IPS-NIHi7 (cell line): Measurements from ENCODE around the gene SNRPD3.
A peak's percentile ranks its signal among the peaks of the same experiment; 100 is the strongest.
"Not testable (repeated sequence)": the region's sequence is repeated elsewhere in the genome, so short reads cannot be mapped to it uniquely, and the experiment has no call there.

Experiments
- DNase-seq: peaks from one replicate; pipeline ENCODE4 v3.0.0; 2012; ENCODE audit warnings: mixed read lengths; ENCODE audit errors: extremely low spot score

SNRPD3 gene

DNA sequence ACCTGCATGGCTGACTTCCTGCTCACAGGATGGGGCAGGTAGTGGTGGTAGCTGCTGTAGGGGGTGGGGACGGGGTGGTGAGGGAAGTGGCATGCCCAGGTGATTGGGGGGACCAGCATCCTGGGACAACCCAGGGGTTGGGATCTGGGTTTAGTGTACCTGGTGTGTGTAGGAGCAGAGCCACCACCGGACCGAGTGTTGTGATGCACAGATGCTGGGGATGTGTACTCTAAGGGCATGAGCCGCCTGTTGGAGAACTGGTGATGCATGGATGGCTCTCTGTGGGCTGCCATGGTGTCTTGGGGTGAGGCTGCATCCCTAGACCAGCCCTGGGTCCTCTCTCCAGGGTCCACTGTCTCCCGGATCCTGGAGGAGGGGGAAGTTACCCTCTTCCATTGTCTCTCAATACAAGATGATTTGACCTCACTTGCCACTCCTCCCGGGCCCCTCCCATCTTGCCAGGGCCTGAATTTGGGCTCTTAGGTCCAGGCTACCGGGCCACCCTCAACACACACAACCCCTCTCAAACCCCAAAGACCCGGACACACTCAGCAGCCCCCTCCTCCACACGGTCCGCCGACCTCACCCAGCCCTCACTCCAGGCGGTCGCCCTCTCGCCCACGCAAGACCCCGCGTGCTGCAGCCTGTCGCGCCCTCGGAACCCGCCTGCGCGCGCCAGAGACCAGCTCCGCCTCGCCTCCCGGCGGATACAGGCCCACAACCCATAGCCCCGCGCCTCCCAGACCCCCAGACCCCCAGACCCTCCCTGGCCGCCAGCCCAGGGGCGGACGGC lies 36.5 kb downstream of the SNRPD3 start:
- peak; percentile 67 for DNase-seq

DNA sequence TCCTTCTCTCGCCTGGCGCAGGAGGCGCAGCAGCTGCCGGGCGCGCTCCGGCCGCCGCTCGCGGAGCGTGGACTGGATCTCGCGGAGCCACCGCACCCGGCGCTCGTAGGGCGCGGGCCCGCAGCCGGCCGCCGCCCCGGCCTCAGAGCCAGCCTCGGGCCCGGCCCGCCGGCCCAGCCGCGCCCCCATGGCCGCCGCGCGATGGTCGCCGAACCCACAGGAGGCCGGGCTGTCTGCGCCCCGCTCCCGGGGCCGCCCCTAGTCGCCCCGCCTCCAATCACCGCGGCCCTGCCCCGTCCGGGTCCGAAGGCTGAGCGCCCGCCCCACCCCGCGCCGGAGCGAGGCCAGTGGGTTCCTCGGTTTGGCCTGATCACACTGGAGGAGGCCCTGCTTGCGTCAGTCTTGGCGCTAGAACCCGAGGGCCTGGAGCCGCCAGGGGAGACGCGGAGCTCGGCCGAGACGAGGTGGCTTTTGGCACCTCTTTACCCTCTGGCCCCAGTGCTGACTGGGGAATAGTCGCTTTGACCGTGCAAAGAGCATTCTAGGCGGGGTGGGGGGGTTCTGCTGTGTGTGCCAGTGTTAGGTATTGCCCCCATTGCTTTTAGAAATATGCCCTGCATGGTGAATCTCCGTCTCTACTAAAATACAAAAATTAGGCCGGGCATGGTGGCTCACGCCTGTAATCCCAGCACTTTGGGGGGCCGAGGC lies 37.2 kb downstream of the SNRPD3 start, which contains the start of gene LRRC75B:
Gene LRRC75B, minus strand, starts transcription at position 223 of the 708 bp plus-strand sequence. Its CDS starts 34 bp downstream, at position 189.
- peak; percentile 98 for DNase-seq

DNA sequence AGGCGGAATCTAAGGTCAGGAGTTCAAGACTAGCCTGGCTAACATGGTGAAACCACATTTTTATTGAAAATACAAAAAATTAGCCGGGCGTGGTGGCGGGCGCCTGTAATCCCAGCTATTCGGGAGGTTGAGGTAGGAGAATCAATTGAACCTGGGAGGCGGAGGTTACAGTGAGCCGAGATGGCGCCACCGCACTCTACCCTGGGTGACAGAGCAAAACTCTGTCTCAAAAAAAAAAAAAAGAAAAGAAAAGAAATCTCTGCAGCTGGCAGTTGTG lies 37.7 kb downstream of the SNRPD3 start:
- not testable (repeated sequence) for DNase-seq

DNA sequence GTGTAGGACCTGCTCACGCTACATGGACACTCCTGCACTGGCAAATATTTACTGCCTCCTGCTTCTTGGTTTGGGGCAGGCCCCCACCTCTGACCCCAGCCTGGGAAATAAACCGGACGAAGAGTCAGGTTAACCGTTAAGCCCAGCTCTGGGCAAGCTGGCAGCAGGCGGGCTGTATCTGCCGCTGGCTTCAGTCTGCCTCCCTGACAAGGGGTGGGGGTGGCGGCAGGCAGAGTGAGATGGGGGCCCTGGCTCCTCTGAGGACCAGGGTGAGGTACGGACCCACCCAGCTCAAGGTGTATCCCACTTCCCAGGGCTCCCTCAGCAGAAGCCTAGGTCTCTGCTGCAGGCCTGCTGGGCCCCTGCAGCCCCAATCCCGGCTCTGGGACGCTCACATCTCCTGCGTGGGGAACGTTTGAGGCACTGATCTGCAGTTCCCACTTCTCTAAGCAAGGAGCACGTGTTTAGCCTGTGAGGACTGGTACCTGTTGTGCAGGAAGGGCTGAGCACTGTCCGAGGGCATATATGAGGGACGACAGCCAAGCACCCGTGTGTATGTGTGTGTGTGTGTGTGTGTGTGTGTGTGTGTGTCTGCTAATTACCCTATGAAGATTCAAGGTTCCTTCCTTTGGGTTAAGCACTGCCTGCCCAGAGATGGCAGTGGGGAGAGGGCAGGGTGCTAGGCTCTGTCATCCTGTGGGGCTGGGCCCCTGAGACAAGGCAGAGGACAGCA lies 38.2 kb downstream of the SNRPD3 start:
- DNase-seq: no peak

DNA sequence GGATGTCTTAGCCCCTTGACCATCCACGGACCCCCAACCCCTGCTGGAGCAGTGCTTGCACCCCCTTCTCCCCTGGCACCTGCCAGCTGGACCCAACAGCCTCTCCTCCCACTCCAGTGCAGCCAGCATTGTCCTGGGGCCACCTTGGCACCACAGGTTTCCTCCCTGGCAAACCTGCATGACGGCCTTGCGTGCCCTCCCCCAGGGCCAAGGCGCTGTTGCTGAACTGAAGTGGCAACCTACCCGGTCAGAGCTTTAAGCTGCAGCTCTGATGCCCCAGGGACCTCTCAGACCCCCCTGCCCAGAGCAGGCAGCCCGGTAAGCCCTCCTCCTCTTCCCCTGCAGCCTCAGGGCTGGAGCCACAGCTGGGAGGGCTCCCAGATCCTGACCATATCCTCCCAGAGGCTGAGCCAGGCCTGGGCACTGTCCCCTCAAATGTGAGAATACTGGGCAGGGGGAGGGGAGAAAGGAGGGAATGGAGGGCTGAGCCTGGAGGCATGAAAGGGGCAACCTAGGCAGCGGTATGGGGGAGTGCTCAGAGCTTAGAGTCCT lies 38.8 kb downstream of the SNRPD3 start:
- no peak for DNase-seq

DNA sequence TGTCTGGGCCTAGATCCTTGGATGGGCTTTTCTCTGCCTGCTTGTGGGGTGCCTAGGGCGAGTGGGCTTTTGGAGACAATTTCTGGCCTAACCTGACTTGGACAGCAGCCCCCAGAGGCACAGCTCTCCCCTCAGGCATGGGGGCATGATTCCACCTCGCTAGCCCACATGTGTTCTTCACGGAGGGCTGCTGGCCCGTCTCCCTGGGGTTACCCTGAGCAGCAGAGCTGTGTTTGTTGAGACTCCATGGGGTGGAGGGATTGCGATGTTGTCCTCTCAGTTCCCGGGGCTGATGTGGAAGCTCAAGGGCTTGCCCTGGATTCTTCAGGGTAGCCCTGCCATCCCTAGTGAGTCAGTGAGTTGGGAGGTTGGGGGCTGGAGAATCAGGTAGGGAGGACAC lies 39.4 kb downstream of the SNRPD3 start:
- DNase-seq: no peak

DNA sequence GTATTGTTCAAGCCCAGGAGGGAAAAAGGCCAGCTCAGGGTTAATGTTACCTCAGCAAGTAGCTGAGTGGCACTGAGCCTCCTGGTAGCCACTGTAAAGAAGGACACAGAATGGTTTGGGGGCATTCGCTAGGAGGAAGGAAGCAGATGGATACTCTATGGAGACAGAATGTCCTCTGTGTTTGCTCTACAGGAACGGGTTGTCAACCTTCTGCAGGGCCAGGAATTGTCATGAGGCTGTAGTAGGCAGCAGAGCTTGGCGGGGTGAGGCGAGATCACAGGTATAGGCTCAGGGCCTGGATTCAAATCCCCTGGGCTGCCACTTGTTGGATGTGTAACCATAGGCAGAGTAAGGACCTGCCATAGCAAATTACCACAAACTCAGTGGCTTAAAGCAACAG lies 40.1 kb downstream of the SNRPD3 start:
- DNase-seq: no peak

DNA sequence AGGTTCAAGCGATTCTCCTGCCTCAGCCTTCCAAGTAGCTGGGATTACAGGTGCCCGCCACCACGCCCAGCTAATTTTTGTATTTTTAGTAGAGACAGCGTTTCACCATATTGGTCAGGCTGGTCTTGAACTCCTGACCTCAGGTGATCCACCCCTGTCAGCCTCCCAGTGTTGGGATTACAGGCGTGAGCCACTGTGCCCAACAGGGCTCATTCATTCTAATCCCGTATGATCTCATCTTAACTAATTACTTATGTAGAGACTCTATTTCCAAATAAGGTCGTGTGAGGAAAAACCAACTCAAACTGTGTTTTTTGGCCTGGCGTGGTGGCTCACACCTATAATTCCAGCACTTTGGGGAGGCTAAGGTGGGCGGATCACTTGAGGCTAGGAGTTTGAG lies 41.3 kb downstream of the SNRPD3 start:
- DNase-seq: not testable (repeated sequence)

DNA sequence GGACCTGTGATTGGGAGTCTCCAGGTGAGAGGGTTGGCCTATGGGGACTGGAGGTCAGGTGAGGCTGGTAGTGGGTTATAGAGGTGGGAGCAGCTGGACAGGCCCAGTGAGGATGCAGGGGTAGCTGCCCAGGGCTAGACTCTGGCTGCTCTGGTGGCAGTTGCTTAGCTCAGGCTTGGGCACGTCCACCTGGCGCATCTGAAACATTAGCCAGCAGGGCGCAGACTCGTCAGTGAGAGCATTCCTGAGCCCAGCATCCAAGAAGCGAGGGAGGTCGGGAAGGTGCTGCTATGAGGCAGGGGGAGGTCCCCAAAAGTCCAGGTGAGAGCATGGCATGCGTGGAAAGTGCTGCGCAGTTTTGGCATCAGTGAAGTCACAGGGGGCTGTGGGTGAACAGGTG lies 43.7 kb downstream of the SNRPD3 start:
- DNase-seq: no peak

DNA sequence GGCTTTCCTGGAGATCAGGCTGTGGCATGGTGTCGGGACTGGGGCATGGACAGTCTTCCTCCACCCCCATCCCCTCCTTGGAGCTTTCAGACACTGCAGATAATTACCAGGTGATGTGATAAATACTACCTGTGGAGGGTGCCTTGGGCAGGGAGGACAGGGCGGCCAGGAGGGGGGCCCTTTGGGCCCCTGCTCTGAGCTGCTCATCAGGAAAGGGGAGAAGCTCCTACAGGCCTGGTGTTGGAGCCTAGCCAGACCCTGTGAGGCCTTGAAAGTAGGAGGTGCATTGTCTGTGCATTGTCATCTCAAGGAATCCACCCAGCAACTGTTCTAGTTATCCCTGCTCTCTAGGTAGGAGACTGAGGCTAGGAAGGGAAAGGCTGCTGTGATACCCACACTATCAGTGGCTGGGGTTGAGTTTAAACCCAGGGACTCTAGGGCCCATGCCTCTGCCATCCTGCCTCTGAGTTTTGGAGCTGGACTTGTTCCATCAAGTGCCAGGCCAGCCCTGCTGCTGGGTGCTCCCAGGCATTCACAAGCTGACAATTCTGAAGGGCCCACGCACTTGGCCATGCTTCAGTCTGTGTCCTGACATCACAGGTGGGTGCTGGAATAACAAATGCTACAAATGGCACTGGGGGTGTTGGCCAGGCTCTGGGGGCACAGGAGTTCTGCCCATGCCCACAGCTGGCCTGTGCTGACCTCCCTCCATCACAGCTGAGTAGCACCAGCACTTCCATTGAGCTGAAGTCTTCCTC lies 44.3 kb downstream of the SNRPD3 start:
- DNase-seq: not testable (repeated sequence)

DNA sequence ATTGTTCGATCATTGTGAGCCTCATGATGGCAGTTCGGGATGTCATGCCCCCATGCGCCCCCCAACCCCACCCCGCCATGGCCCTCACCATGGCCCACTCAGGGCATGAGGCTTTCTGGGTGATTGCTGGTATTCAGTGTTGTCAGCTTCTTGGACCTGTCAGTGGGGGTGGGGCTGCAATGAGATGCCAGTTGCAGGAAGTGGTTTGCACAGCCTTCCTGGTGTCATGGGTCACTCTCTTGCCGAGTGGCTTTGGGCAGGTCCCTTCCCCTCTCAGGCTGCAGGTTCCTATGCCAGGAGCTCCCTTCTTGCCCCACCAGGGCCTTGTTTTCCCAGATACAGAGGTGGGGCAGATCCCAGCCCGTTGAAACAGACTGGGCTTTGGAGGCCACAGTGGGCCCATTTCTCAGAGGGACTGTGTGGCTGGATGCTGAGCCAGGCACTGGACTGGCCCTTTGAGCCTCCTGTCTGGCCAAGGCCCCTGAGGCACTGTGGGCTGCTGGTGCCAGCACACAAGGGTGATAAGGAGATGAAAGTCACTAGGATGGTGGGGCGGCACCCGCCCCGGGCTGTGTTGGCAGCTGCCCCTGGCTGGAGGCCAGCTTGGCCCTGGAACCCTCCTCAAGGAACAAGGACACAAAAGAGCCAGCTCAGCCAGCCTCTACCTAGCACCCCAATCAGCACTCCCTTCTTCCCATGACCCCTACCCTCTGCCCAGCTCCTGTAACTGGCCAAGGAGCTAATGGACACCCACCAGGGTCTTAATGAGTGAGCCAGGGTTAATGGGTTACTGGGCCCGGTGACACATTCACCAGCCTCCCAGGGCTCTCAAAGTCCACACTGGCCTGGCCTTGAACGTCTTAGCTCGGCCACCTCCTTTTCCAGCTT lies 45.7 kb downstream of the SNRPD3 start:
- DNase-seq: no peak

DNA sequence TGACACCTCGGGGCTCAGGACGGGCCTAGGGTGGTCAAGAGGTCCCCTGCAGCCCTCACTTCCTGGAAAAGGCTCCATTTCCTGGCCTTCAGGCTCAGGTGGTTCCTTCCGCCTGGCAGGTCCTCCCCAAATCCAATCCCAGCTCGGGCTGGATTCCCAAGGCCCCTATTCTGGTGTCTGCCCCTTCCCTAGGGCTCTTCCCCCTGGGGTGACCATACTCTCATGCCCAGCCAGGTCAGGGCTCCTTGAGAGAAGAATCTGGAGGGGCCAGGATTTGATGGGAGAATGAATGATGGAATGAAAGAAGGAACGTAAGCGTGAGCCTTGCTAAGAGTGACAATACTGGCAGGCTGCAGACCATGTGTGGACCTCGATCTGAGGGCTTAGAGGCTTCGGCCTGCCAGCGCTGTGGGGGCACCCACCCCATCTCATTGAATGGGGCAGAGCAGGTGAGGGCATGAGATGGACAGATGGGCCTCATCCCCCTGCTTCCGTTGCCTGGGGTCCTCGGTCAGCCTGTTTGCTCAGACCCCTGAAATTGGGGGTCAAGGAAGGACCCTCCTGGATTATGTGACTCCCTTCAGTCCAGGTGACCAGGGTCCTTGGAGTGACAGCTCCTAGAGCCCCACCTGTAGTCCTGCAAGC lies 46.4 kb downstream of the SNRPD3 start:
- not testable (repeated sequence) for DNase-seq

DNA sequence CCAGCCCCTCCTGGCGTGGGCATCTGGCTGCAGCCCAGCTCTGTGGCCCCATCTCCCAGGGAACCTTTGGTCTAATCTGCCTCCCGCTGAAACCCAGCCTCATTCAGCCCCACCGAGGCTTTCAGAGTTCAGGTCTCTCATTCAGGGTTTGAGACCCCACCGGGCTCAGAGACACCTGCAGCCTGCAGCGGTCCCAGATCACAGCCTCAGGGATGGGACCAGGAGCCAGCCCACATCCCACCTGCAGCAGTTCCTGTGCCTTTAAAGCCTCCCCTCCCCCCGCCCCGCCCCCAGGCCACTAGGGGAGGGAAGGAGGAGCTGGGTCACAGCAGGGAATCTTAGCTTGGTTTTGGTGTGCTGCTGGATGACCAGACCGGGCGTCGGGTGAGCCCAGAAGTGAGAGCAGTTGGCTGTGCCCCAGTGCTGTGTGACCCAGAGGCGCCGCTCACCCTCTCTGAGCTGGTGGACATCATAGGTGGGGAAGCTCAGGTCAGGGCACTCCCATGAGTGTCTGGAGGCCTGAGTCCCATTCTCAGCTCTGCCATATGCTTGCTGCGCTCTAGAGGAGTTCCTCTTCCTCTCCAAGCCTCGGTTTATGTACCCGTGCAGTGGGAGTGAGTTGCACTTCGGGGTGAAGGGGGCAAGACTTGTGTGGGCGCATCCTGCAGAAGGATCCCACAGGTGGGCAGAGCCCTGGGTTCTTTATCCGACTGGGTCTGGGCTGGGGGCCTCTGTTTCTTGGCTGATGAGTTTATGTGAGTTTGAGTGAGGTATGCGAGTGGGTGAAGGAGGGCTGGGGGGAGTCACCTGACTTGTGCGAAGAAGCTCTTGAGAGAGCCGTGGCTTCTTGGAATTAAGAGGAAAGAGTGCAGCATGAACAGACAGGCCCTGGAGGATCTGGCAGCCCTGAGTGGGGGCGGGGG lies 47.3 kb downstream of the SNRPD3 start, which contains the start of gene GGT1:
Gene GGT1, plus strand, starts transcription at position 347 of the 923 bp plus-strand sequence. CDS start 7,889 bp downstream, outside the sequence.
- DNase-seq: not testable (repeated sequence)

DNA sequence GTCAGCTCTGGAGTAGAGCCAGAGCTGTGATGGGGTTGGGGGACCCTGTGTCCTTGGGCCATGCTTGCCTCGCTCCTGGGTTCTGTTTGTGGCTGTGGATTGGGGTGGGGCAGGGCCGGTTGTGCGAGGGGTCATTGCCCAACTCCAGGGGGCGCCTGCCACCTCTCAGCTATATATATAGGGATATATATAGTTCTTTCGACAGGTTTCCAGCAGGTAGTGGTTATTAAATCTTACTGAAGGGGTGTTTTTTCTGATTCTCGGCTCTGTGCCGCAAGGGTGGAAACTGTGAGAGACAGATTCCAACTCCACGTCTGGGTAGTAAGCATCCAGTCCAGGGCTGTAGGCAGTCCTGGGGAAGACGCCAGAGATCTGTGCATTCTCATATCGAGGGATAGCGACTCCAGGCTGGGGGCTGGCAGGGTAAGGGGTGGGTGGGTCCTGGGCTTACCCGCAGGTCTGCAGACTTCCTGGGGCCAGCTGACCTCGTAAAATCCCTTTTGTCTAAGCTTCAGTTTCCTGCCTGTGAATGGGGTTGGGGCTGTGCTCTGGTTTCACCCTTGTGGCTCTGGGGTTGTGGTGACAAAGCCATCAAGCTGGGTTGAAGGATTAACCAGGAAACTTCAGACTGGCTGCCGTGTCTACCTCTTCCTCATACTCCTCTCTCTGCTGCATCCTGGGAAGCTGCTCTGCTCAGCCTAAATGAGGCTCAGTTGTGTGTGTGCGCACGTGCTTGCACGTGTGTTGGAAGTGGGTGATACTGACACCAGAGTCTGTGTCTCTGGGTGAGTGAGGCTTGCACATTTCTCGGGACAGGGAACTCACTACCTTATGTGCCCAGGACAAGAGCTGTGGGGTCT lies 48.2 kb downstream of the SNRPD3 start:
- DNase-seq: not testable (repeated sequence)

DNA sequence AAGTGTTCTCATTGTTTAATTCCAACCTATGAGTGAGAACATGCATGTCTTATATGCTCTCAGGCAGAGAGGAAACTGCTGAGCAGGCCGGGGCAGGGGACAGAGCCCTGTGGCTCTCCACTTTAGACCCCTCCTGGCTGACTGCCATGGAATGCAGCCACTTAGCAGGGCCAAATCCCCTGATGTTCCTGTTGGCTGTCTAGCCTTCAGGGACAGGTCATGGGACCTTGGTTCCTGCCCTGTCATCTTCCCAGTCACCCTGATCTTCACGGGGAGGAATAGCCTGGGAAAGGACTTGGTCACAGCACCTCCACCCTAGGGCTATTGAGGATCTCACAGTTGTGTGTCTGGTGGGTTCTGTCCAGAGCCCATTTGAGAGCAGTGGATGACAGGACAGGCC lies 50.5 kb downstream of the SNRPD3 start:
- not testable (repeated sequence) for DNase-seq

DNA sequence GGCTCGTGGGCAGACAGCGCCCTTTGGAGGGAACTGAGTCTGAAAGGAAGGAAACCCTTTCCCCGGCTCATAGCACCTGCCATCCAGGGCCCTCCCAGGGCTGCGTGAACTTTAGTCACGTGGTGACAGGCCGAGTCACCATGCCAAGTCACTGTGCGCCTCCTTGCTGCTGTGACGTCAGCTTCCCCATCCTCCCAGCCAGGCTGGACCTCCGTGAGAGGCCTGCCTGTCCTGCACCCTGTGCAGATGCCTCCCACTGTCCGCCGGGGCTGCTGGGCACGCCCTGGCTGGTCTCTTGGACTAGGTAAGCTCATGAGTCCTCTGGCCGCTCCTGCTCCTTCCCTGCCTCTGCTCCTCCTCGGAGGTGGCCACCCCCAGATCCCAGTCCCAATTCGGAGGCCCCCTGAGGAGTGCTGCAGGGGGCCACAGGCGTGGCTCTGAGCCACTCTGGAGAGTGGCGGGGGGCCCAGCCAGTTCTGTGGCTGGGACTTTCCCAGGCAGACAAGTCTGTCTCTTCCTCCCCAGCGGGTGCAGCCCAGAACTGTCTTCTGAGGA lies 51.7 kb downstream of the SNRPD3 start:
- not testable (repeated sequence) for DNase-seq

DNA sequence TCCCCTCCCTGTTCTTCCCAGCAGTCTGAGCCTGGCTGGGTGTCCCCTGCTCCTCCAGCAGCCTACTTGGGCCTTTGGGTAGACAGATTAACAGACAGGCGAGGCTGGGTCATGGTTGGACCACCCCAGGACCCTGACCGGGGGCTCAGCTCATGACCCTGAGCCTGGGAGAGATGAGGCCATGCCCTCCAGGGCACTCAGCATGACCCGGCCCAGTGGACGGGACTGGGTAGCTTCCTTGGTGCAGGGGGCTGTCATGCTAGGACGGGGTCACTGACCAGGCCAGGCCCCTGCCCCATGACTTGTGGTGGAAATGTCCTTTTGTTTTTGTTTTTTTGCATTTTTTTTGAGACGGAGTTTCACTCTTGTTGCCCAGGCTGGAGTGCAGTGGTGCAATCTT lies 52.5 kb downstream of the SNRPD3 start:
- not testable (repeated sequence) for DNase-seq
